Natural killer cell (primary cell): ENCODE data around the gene CH25H. TPM values are rescaled to one million over a fixed set of nuclear protein-coding genes. Genes with fewer than 3 reads are reported as not detected.

Experiments used
- ATAC-seq, 3 donors: fragments of 150-1000 bp in 2 of 3; fragments of 200-7000 bp in 1 of 3; cut with Tn5 transposase; 1 replicate in 1 of 3; 2 replicates in 2 of 3; pipeline ENCODE4 v1.10.0; 2021; ENCODE audit warnings: mild to moderate bottlenecking in 2 of 3, moderate library complexity in 2 of 3
- DNase-seq, 2 donors: peaks; one replicate each; pipeline versions ENCODE4 v3.0.0 to v3.0.0-alpha.2; 2013 to 2021; ENCODE audit warnings: mixed read lengths in 1 of 2
- H3K27ac ChIP-seq: one replicate; pipeline ENCODE4 v1.5.1; 2013; ENCODE audit warnings: mild to moderate bottlenecking, low read length
- H3K27me3 ChIP-seq: one replicate; pipeline ENCODE4 v1.6.1; 2013; ENCODE audit warnings: low read length; ENCODE audit not compliant: control insufficient read depth, insufficient read depth
- H3K36me3 ChIP-seq: one replicate; pipeline ENCODE4 v1.6.1; 2013; ENCODE audit warnings: low read length; ENCODE audit not compliant: control insufficient read depth, insufficient read depth
- H3K4me1 ChIP-seq: one replicate; pipeline ENCODE4 v1.6.1; 2013; ENCODE audit warnings: low read length; ENCODE audit not compliant: control insufficient read depth, insufficient read depth
- H3K4me3 ChIP-seq: one replicate; pipeline ENCODE4 v1.5.1; 2013; ENCODE audit warnings: low read length
- H3K9me3 ChIP-seq: one replicate; pipeline ENCODE4 v1.6.1; 2013; ENCODE audit warnings: low read length; ENCODE audit not compliant: control insufficient read depth, insufficient read depth
- H3K27ac Mint-ChIP-seq, 2 donors: one replicate each; pipeline ENCODE4 v1.8.0; 2022; ENCODE audit warnings: mild to moderate bottlenecking in 2 of 2, mixed read lengths in 2 of 2, moderate library complexity in 1 of 2
- H3K27me3 Mint-ChIP-seq, 2 donors: one replicate each; pipeline ENCODE4 v1.8.0; 2022; ENCODE audit warnings: low read depth in 2 of 2, mixed read lengths in 2 of 2
- H3K36me3 Mint-ChIP-seq: one replicate; pipeline ENCODE4 v1.8.0; 2022; ENCODE audit warnings: mixed read lengths
- H3K4me1 Mint-ChIP-seq, 2 donors: one replicate each; pipeline ENCODE4 v1.8.0; 2022; ENCODE audit warnings: mixed read lengths in 2 of 2
- H3K4me3 Mint-ChIP-seq: one replicate; pipeline ENCODE4 v1.8.0; 2022; ENCODE audit warnings: mild to moderate bottlenecking, moderate library complexity, mixed read lengths
- H3K9me3 Mint-ChIP-seq, 2 donors: one replicate each; pipeline ENCODE4 v1.8.0; 2022; ENCODE audit warnings: mixed read lengths in 2 of 2
- WGBS: methylation state at CpG from one replicate; pipeline ENCODE4 v1.1.7; 2013; ENCODE audit warnings: missing lambda C conversion rate; ENCODE audit not compliant: insufficient coverage; 5-methylcytosine and 5-hydroxymethylcytosine counted together
- intact Hi-C: fragments of 100-400 bp; cut with micrococcal nuclease; formaldehyde crosslinking; loops from one replicate; pipeline ENCODE4 v1.14.2; 2022
- total RNA-seq, 4 donors: library from RNA; stranded (reverse); fragments of 120-200 nt in 1 of 4; gene quantifications; one replicate each; pipeline versions ENCODE4 v1.2.3 to v1.2.4, GENCODE V29; 2013 to 2022
- TF ChIP-seq, protein P1 (sequence below): fragments of 200-600 bp; IDR thresholded peaks from one replicate; pipeline ENCODE4 v1.8.0; 2022; ENCODE audit warnings: antibody characterized with exemption

Gene CH25H
- total RNA-seq, 3 donors from 2014 or later (not counting 1 experiment from before 2014, with no cell fraction given): 0.20 TPM; not detected in 2

DNA sequence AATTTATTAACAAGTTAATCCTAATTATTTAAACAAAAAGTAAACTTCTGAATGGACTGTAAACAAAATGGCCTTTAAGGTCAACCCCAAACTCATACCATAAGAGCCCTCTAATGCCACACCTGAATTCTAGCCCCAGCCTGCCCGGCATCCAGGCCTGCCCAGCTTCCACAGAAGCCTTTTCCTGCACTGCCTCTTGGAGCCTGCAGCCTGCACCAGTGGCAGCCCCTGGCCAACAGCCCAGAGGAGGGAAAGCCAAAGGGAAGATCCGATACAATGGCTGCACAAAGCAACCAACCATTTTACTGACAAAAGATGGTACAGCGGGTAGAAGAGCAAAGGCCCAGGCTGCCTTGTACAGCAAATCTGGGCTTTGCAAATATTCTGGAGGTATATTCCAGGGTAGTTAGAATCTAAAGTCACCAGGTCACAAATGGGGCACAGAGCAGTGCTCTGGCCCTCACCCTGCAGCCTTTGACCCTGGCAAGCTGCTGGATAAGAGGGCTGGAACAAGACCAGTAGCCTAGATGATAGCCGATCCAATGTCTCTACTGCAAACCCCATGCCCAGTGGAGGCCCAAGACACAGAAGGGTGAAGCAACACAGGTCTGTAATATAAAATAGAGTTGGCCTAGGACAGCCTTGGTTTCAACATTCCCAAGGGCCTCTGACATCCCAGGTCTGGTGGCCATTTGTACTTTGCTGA is 12.5 kb upstream of the CH25H start:
- no peaks in the 10 kb centered on the region for H3K36me3 Mint-ChIP-seq
- no peak overlapping the region for H3K27ac Mint-ChIP-seq

DNA sequence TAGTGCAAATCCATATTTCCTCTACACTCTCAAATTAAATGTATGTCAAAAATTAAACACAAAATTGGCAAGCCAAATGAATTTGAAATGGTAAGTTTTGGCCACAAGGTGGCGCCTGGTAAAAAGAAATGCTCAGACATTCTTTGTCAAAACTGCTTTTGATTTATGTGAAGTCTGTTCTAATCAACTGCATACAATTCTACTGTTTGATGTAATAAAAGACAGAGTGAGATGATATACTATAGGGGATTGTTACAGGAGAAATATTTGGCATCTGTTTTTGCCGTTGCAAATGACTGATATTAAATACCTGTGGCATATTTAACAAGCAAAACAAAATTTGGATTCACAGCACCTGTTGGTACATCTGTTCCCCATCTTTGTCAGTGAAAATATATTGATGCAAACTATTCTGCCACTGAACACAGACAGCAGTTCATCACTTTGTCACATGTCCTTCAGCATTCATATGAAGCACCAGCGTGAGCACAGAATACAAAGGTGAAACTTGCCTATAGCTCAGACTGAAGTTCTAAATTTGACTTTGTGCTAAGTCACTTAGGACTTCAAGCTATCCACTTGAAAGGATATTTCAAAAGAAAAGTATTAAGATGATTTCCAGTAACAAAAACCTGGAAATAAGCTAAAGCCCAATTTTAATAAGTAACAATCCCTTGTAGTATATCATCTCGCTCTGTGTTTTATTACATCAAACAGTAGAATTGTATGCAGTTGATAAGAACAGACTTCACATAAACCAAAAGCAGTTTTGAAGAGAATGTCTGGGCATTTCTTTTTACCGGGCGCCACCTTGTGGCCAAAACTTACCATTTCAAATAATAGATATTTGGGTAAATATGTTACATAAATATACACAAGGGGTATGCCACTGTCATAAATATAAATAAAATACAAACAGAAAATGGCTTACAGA is 10.2 kb upstream of the CH25H start:
- no peak overlapping the region for H3K4me3 Mint-ChIP-seq
- H3K4me1 Mint-ChIP-seq: peaks cover 10 to 14% of the 10 kb centered on the region in 2 donors
- Histone ChIP-seq H3K27ac (peak overlapping the region; percentile 26), H3K4me1 (no peaks in the 10 kb centered on the region), H3K27me3 (no peaks in the 10 kb centered on the region), H3K9me3 (no peaks in the 10 kb centered on the region), H3K4me3 (no peak overlapping the region), H3K36me3 (peaks cover 19% of the 10 kb centered on the region)
- no peaks in the 10 kb centered on the region for H3K36me3 Mint-ChIP-seq
- TF ChIP-seq, protein P1, sequence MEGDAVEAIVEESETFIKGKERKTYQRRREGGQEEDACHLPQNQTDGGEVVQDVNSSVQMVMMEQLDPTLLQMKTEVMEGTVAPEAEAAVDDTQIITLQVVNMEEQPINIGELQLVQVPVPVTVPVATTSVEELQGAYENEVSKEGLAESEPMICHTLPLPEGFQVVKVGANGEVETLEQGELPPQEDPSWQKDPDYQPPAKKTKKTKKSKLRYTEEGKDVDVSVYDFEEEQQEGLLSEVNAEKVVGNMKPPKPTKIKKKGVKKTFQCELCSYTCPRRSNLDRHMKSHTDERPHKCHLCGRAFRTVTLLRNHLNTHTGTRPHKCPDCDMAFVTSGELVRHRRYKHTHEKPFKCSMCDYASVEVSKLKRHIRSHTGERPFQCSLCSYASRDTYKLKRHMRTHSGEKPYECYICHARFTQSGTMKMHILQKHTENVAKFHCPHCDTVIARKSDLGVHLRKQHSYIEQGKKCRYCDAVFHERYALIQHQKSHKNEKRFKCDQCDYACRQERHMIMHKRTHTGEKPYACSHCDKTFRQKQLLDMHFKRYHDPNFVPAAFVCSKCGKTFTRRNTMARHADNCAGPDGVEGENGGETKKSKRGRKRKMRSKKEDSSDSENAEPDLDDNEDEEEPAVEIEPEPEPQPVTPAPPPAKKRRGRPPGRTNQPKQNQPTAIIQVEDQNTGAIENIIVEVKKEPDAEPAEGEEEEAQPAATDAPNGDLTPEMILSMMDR: peak; percentile 74
- intact Hi-C loops: loop anchor here (1.0 kb wide), 3 partner anchors 187 to 347 kb away; no protein-coding TSS in a partner anchor
- no peaks in the 10 kb centered on the region for H3K9me3 Mint-ChIP-seq
- peak overlapping the region in 1 of 2 donors; percentile 70 for H3K27ac Mint-ChIP-seq
- no peaks in the 10 kb centered on the region for H3K27me3 Mint-ChIP-seq
- ATAC-seq: peak; percentile 51 to 67 (median 63)
- 53% methylated on average over 3 of the region's 6 CpGs for WGBS
- DNase-seq: peak; percentile 45 to 81

More for the DNA sequence above, 12.5 kb upstream of the CH25H start:
- WGBS: 98% methylated on average over 4 of the region's 4 CpGs
- Mint-ChIP-seq H3K27me3 (no peaks in the 10 kb centered on the region), H3K4me3 (no peak overlapping the region), H3K9me3 (no peaks in the 10 kb centered on the region), H3K4me1 (peaks cover 9 to 10% of the 10 kb centered on the region in 2 donors)
- ATAC-seq (no peak), DNase-seq (no peak)
- no peak overlapping the region for H3K4me3 ChIP-seq
- TF ChIP-seq, protein P1: no peak
- H3K27ac ChIP-seq: no peak overlapping the region
- H3K27me3 ChIP-seq: no peaks in the 10 kb centered on the region
- intact Hi-C loops: no loop called here
- H3K4me1 ChIP-seq: no peaks in the 10 kb centered on the region
- peaks cover 20% of the 10 kb centered on the region for H3K36me3 ChIP-seq
- no peaks in the 10 kb centered on the region for H3K9me3 ChIP-seq

DNA sequence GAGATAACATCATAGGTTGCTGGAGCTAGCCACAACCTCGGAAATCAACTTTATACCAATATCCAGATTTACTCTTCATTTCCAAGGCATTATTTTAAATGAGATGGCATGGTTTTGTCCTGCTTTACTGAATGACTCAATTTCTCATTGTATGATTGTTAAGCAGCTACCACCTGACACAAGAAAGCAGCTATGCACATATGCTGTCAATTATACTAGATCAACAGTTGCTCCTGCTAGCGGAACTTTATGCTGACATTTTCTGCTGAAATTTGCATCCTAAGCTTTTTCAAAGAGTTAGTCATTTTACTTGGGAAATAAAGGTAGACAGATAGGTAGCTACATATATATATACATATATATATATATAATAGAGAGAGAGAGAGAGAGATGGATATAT is 8.9 kb upstream of the CH25H start:
- H3K4me1 Mint-ChIP-seq: peaks cover 10 to 14% of the 10 kb centered on the region in 2 donors
- intact Hi-C loops: no loop called here
- H3K4me3 Mint-ChIP-seq: no peak overlapping the region
- WGBS: 71% methylated on average over 1 of the region's 2 CpGs
- peaks cover under 1 to 5% of the 10 kb centered on the region in 2 donors for H3K27me3 Mint-ChIP-seq
- no peak overlapping the region for H3K4me3 ChIP-seq
- DNase-seq (no peak), ATAC-seq (no peak)
- H3K36me3 ChIP-seq: peaks cover 16% of the 10 kb centered on the region
- no peak overlapping the region for H3K27ac ChIP-seq
- no peaks in the 10 kb centered on the region for H3K27me3 ChIP-seq
- H3K36me3 Mint-ChIP-seq: no peaks in the 10 kb centered on the region
- no peaks in the 10 kb centered on the region for H3K9me3 Mint-ChIP-seq
- TF ChIP-seq, protein P1: no peak
- H3K4me1 ChIP-seq: no peaks in the 10 kb centered on the region
- H3K9me3 ChIP-seq: no peaks in the 10 kb centered on the region
- H3K27ac Mint-ChIP-seq: no peak overlapping the region
